DMS53 treated with DMSO at 0.1 percent for 48 hours (cell line): ENCODE results near the gene BMPR2.
"Not testable (repeated sequence)": the region's sequence is repeated elsewhere in the genome, so short reads cannot be mapped to it uniquely, and the experiment has no call there.

ENCODE experiments used
- DNase-seq: peaks from one replicate; lab custom pipeline; 2025; ENCODE audit not compliant: unreplicated experiment; lab: John Stamatoyannopoulos, UW

The BMPR2 gene

GRCh38 chr2:202519453-202519852 is 143.3 kb downstream of the BMPR2 start:
- DNase-seq, result no peak

DNA sequence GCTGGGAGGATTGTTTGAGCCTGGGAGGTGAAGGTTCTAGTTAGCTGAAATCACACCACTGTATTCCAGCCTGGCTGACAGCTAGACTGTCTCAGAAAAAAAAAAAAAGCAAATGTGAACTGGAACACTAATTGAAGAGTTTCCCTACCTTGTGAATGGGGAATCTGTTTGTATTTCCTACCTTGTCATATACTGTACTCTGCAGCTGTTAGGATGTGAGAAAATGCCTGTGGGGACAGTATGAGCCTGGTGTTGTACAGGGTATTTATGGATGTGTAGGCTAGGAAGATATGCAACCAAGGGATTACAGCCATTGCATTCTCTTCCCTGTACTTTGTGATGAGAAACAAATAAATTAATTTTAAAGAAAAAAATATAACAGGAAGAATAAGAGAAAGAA is 145.3 kb downstream of the BMPR2 start:
- no peak for DNase-seq

DNA sequence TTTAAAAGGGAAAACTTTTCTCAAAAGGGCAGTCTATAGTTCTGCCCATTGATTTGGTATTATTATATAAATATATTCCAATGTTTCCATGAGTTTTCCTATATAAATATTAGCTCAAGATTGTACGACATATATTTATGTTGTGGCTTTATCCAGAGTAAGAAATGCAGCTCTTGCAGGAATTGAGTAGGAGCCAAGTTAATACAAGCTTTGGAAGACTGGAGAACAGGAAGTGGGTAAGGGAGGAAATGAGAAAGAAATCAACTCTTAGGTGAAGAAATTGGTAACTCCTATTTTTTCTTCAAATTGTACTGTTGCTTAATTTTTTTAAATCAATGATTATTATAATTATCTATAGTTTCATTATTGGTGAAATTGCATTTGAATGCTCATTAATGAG is 153.3 kb downstream of the BMPR2 start:
- no peak for DNase-seq

GRCh38 chr2:202530038-202530437 is 153.9 kb downstream of the BMPR2 start:
- peak; percentile 31 for DNase-seq

DNA sequence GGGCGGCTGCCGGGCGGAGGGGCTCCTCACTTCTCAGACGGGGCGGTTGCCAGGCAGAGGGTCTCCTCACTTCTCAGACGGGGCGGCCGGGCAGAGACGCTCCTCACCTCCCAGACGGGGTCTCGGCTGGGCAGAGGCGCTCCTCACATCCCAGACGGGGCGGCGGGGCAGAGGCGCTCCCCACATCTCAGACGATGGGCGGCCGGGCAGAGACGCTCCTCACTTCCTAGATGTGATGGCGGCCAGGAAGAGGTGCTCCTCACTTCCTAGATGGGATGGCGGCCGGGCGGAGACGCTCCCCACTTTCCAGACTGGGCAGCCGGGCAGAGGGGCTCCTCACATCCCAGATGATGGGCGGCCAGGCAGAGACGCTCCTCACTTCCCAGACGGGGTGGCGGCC is 159.2 kb downstream of the BMPR2 start:
- not testable (repeated sequence) for DNase-seq

GRCh38 chr2:202541137-202541536 is 165.0 kb downstream of the BMPR2 start:
- no peak for DNase-seq

GRCh38 chr2:202542142-202542541 is 166.0 kb downstream of the BMPR2 start:
- no peak for DNase-seq

GRCh38 chr2:202545523-202545922 is 169.4 kb downstream of the BMPR2 start:
- DNase-seq, result no peak

- DNase-seq, result no peak
These were observed 169.8 kb downstream of the BMPR2 start for GRCh38 chr2:202545931-202546330.

DNA sequence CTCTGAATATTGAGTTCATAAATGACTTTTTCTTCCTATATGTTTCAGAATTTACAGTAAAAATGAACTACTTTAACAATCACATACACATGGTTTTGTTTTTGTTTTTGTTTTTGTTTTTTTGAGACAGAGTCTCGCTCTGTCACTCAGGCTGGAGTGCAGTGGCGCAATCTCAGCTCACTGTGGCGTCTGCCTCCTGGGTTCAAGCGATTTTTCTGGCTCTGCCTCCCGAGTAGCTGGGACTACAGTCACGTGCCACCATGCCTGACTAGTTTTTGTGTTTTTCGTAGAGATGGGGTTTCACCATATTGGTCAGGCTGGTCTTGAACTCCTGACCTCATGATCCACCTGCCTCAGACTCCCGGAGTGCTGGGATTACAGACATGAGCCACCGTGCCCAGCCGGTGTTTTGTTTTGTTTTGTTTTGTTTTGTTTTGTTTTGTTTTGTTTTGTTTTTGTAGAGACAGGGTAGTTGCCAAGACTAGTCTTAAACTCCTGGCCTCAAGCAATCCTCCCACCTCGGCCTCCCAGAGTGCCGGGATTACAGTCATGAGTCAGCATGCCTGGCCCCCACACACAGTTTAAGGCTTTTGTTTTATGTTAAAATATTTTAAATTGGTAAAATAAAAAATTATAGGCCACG is 170.5 kb downstream of the BMPR2 start:
- not testable (repeated sequence) for DNase-seq

DNA sequence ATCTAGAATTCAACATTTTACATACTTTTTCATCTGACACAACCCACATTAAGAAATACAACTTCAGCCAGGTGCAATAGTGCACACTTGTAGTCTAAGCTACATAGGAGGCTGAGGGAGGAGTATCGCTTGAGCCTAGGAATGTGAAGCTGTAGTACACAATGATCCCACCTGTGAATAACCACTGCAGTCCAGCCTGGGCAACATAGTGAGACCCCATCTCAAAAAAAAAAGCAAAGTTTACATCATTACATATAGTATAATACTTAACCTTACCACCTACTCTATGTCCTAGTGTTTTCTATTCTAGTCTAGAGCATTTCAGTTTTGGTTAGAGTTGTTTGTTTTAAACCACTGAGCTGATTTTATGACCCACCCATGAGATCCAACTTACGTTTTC is 172.1 kb downstream of the BMPR2 start:
- no peak for DNase-seq

GRCh38 chr2:202551000-202551399 is 174.9 kb downstream of the BMPR2 start:
- DNase-seq, result peak; percentile 6

DNA sequence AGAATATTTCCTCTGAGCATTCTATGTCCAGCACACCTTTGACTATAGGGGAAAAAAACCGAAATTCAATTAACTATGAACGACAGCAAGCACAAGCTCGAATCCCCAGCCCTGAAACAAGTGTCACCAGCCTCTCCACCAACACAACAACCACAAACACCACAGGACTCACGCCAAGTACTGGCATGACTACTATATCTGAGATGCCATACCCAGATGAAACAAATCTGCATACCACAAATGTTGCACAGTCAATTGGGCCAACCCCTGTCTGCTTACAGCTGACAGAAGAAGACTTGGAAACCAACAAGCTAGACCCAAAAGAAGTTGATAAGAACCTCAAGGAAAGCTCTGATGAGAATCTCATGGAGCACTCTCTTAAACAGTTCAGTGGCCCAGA is 179.2 kb downstream of the BMPR2 start:
- DNase-seq, result no peak

DNA sequence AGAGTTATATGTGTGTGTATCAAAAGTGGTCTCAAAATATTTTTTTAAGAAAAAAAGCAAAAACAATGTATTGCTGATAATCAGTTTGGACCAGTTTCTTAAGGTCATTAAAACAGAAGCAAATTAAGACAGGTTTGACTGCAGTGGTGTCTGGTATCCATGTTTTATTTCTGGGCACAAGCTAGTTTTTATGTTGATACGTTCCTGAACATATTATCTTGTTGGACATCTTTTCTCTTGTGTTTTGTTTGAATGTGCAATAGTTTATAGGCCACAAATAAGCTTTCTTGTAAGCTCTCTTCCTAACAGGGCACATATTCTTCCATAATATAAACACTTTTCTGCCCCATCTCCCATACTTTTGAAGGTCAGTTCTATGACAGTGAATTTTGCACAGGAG is 184.1 kb downstream of the BMPR2 start:
- no peak for DNase-seq

- no peak for DNase-seq
These were observed 188.1 kb downstream of the BMPR2 start for GRCh38 chr2:202564226-202564625.

- no peak for DNase-seq
These were observed 190.2 kb downstream of the BMPR2 start for GRCh38 chr2:202566286-202566685.

- no peak for DNase-seq
These were observed 198.4 kb downstream of the BMPR2 start for GRCh38 chr2:202574541-202574940.

GRCh38 chr2:202575194-202575593 is 199.1 kb downstream of the BMPR2 start:
- not testable (repeated sequence) for DNase-seq

DNA sequence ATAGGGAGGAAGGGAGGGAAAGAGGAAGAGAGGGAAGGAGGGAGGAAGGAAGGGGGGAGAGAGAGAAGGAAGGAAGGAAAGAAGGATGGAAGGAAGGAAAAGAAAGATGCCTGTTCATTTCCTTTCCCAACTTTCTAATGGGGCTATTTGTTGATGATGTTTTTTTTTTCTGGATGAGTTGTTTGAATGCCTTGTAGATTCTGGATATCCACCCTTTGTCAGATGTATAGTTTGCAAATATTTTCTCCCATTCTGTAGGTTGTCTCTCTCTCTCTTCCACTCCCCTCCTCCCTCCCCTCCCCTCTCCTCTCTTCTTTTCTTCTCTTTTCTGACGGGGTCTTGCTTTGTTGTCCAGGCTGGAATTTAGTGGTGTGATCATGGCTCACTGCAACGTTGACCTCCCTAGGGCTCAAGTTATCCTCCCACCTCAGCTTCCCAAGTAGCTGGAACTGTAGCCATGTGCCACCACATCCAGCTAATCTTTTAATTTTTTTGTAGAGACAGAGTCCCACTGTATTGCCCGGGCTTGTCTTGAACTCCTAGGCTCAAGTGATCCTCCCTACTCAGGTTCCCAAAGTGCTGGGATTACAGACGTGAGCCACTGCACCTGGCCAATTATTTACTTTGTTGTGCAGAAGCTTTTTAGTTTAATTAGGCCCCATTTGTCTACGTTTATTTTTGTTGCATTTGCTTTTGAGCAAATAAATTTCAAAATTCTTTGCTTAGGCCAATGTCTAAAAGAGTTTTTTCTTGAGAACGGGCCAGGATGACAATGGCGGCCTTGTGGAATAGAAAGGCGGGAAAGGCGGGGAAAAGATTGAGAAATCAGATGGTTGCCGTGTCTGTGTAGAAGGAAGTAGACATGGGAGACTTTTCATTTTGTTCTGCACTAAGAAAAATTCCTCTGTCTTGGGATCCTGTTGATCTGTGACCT is 201.4 kb downstream of the BMPR2 start:
- DNase-seq, result peak; percentile 10

GRCh38 chr2:202582846-202583245 is 206.7 kb downstream of the BMPR2 start:
- not testable (repeated sequence) for DNase-seq

GRCh38 chr2:202583709-202584219 is 207.6 kb downstream of the BMPR2 start:
- no peak for DNase-seq
